Measurements from ENCODE around the gene CDK5R2. TPM values are rescaled to one million over a fixed set of nuclear protein-coding genes. Genes with fewer than 3 reads are reported as not detected.

The CDK5R2 gene
- total RNA-seq, 1 donor from 2014 or later = 0.75 TPM

GRCh38 chr2:218944759-218945404, 14.6 kb upstream of the CDK5R2 start:
- Histone ChIP-seq H3K27me3 (ENCODE audit: insufficient read depth, low read length) (peaks cover 9% of the 10 kb centered on the region), H2AFZ (ENCODE audit: low read depth, low read length) (no peak overlapping the region), H3K79me2 (ENCODE audit: insufficient read depth, low read length) (no peaks in the 10 kb centered on the region), H3K4me1 (ENCODE audit: insufficient read depth, low read length) (no peaks in the 10 kb centered on the region), H3K27ac (ENCODE audit: low read depth, low read length) (no peak overlapping the region), H3K36me3 (ENCODE audit: insufficient read depth, low read length) (no peaks in the 10 kb centered on the region), H4K20me1 (ENCODE audit: insufficient read depth, low read length) (no peaks in the 10 kb centered on the region), H3K4me2 (ENCODE audit: low read length) (no peak overlapping the region), H3K9me3 (ENCODE audit: insufficient read depth, low read depth, low read length) (no peaks in the 10 kb centered on the region), H3K4me3 (ENCODE audit: insufficient read depth, low read depth, low read length) (no peak overlapping the region), H3K9ac (ENCODE audit: low read length) (no peak overlapping the region)
- DNase-seq (ENCODE audit: low read depth) = no peak
- TF ChIP-seq EZH2 (IDR thresholded peaks at IDR 0.05; ENCODE audit: insufficient read depth, low read length) (no peak), CTCF (IDR thresholded peaks at IDR 0.05; ENCODE audit: insufficient read depth, low read depth, low read length) (no peak)
- no peaks in the 10 kb centered on the region for H3K4me1 Mint-ChIP-seq (ENCODE audit: low read depth, unreplicated experiment)
- H3K27ac Mint-ChIP-seq (ENCODE audit: unreplicated experiment) = no peak overlapping the region
- no peak for FAIRE-seq
- no peaks in the 10 kb centered on the region for H3K9me3 Mint-ChIP-seq (ENCODE audit: unreplicated experiment)
- peaks cover 49% of the 10 kb centered on the region for H3K27me3 Mint-ChIP-seq (ENCODE audit: low read depth, unreplicated experiment)
- no peak overlapping the region for H3K4me3 Mint-ChIP-seq (ENCODE audit: unreplicated experiment)
- no peaks in the 10 kb centered on the region for H3K36me3 Mint-ChIP-seq (ENCODE audit: low read depth, unreplicated experiment)

GRCh38 chr2:218946621-218947020, 12.8 kb upstream of the CDK5R2 start:
- TF ChIP-seq EZH2 (IDR thresholded peaks at IDR 0.05; ENCODE audit: insufficient read depth, low read length) (no peak), CTCF (IDR thresholded peaks at IDR 0.05; ENCODE audit: insufficient read depth, low read depth, low read length) (no peak)
- no peak overlapping the region for H3K27ac Mint-ChIP-seq (ENCODE audit: unreplicated experiment)

GRCh38 chr2:218952160-218952559, 7.3 kb upstream of the CDK5R2 start:
- no peak overlapping the region for H3K9ac ChIP-seq (ENCODE audit: low read length)
- no peak overlapping the region for H3K27ac ChIP-seq (ENCODE audit: low read depth, low read length)
- TF ChIP-seq CTCF (IDR thresholded peaks at IDR 0.05; ENCODE audit: insufficient read depth, low read depth, low read length) (no peak), EZH2 (IDR thresholded peaks at IDR 0.05; ENCODE audit: insufficient read depth, low read length) (no peak)
- H3K4me3 Mint-ChIP-seq (ENCODE audit: unreplicated experiment) = no peak overlapping the region
- H3K36me3 ChIP-seq (ENCODE audit: insufficient read depth, low read length) = no peaks in the 10 kb centered on the region
- no peak overlapping the region for H2AFZ ChIP-seq (ENCODE audit: low read depth, low read length)
- DNase-seq (ENCODE audit: low read depth) = no peak
- no peaks in the 10 kb centered on the region for H3K9me3 ChIP-seq (ENCODE audit: insufficient read depth, low read depth, low read length)
- peaks cover under 1% of the 10 kb centered on the region for H3K9me3 Mint-ChIP-seq (ENCODE audit: unreplicated experiment)
- H4K20me1 ChIP-seq (ENCODE audit: insufficient read depth, low read length) = no peaks in the 10 kb centered on the region
- H3K79me2 ChIP-seq (ENCODE audit: insufficient read depth, low read length) = no peaks in the 10 kb centered on the region
- H3K27ac Mint-ChIP-seq (ENCODE audit: unreplicated experiment) = no peak overlapping the region
- no peak overlapping the region for H3K4me3 ChIP-seq (ENCODE audit: insufficient read depth, low read depth, low read length)
- peaks cover 56% of the 10 kb centered on the region for H3K27me3 Mint-ChIP-seq (ENCODE audit: low read depth, unreplicated experiment)
- H3K4me2 ChIP-seq (ENCODE audit: low read length) = no peak overlapping the region
- no peaks in the 10 kb centered on the region for H3K36me3 Mint-ChIP-seq (ENCODE audit: low read depth, unreplicated experiment)
- H3K27me3 ChIP-seq (ENCODE audit: insufficient read depth, low read length) = peaks cover 18% of the 10 kb centered on the region
- H3K4me1 ChIP-seq (ENCODE audit: insufficient read depth, low read length) = no peaks in the 10 kb centered on the region
- FAIRE-seq = no peak
- no peaks in the 10 kb centered on the region for H3K4me1 Mint-ChIP-seq (ENCODE audit: low read depth, unreplicated experiment)

More at GRCh38 chr2:218946621-218947020, 12.8 kb upstream of the CDK5R2 start:
- Mint-ChIP-seq H3K4me3 (ENCODE audit: unreplicated experiment) (no peak overlapping the region), H3K27me3 (ENCODE audit: low read depth, unreplicated experiment) (peaks cover 48% of the 10 kb centered on the region), H3K4me1 (ENCODE audit: low read depth, unreplicated experiment) (no peaks in the 10 kb centered on the region), H3K36me3 (ENCODE audit: low read depth, unreplicated experiment) (no peaks in the 10 kb centered on the region), H3K9me3 (ENCODE audit: unreplicated experiment) (no peaks in the 10 kb centered on the region)
- H3K9me3 ChIP-seq (ENCODE audit: insufficient read depth, low read depth, low read length) = no peaks in the 10 kb centered on the region
- H3K9ac ChIP-seq (ENCODE audit: low read length) = no peak overlapping the region
- H3K79me2 ChIP-seq (ENCODE audit: insufficient read depth, low read length) = no peaks in the 10 kb centered on the region
- DNase-seq (ENCODE audit: low read depth) (no peak), FAIRE-seq (no peak)
- no peak overlapping the region for H2AFZ ChIP-seq (ENCODE audit: low read depth, low read length)
- no peaks in the 10 kb centered on the region for H4K20me1 ChIP-seq (ENCODE audit: insufficient read depth, low read length)
- H3K27ac ChIP-seq (ENCODE audit: low read depth, low read length) = no peak overlapping the region
- H3K27me3 ChIP-seq (ENCODE audit: insufficient read depth, low read length) = peaks cover 12% of the 10 kb centered on the region
- no peaks in the 10 kb centered on the region for H3K4me1 ChIP-seq (ENCODE audit: insufficient read depth, low read length)
- H3K4me3 ChIP-seq (ENCODE audit: insufficient read depth, low read depth, low read length) = no peak overlapping the region
- H3K36me3 ChIP-seq (ENCODE audit: insufficient read depth, low read length) = no peaks in the 10 kb centered on the region
- H3K4me2 ChIP-seq (ENCODE audit: low read length) = no peak overlapping the region
